ENCODE measurements around the gene NR5A1.

NR5A1 gene

GRCh38 chr9:124437086-124437485 lies 70.1 kb downstream of the NR5A1 start:
- DNase-seq = no peak

- no peak for DNase-seq
Measured at GRCh38 chr9:124436320-124436719, 70.9 kb downstream of the NR5A1 start.
